Endothelial cell (in vitro differentiated cells): ENCODE measurements around the gene TKT. TPM values are rescaled to one million over a fixed set of nuclear protein-coding genes. Genes with fewer than 3 reads are reported as not detected.

Source experiments
- DNase-seq: peaks from one replicate; pipeline ENCODE4 v3.0.0; 2021; ENCODE audit warnings: low spot score
- H3K27ac Mint-ChIP-seq: one replicate; pipeline ENCODE4 v1.8.0; 2021; ENCODE audit warnings: mixed read lengths, inconsistent platforms; ENCODE audit not compliant: unreplicated experiment
- H3K27me3 Mint-ChIP-seq: one replicate; pipeline ENCODE4 v1.8.0; 2021; ENCODE audit warnings: mild to moderate bottlenecking, moderate library complexity, mixed read lengths, inconsistent platforms; ENCODE audit not compliant: unreplicated experiment
- H3K36me3 Mint-ChIP-seq: one replicate; pipeline ENCODE4 v1.8.0; 2021; ENCODE audit warnings: mild to moderate bottlenecking, low read depth, mixed read lengths, inconsistent platforms; ENCODE audit not compliant: unreplicated experiment
- H3K4me1 Mint-ChIP-seq: one replicate; pipeline ENCODE4 v1.8.0; 2021; ENCODE audit warnings: mild to moderate bottlenecking, mixed read lengths, inconsistent platforms; ENCODE audit not compliant: unreplicated experiment
- H3K4me3 Mint-ChIP-seq: one replicate; pipeline ENCODE4 v1.8.0; 2021; ENCODE audit warnings: mild to moderate bottlenecking, mixed read lengths, inconsistent platforms; ENCODE audit not compliant: unreplicated experiment
- H3K9me3 Mint-ChIP-seq: one replicate; pipeline ENCODE4 v1.8.0; 2021; ENCODE audit warnings: mixed read lengths, inconsistent platforms; ENCODE audit not compliant: unreplicated experiment
- CTCF ChIP-seq: fragments of 200-600 bp; sonication (generic); IDR thresholded peaks from one replicate; pipeline ENCODE4 v1.5.0; 2021; ENCODE audit warnings: antibody characterized with exemption; ENCODE audit not compliant: unreplicated experiment
- total RNA-seq: library from RNA; stranded (reverse); fragmentation: NEBNext Ultra II Directional; extraction: Animal tissue kit (Norgen Biotek cat#: 25700); gene quantifications from one replicate; pipeline ENCODE4 v1.2.1, GENCODE V29; 2021; ENCODE audit not compliant: unreplicated experiment

The TKT gene
- total RNA-seq, 1 donor from 2014 or later: 305 TPM

GRCh38 chr3:53261712-53262111 is 5.9 kb upstream of the TKT start:
- Mint-ChIP-seq H3K36me3 (no peaks in the 10 kb centered on the region), H3K27me3 (peaks cover 7% of the 10 kb centered on the region), H3K4me1 (peaks cover 4% of the 10 kb centered on the region), H3K27ac (no peak overlapping the region), H3K4me3 (no peak overlapping the region), H3K9me3 (no peaks in the 10 kb centered on the region)
- TF ChIP-seq CTCF: no peak
- no peak for DNase-seq

- Mint-ChIP-seq H3K4me3 (no peak overlapping the region), H3K27me3 (peaks cover 7% of the 10 kb centered on the region), H3K36me3 (no peaks in the 10 kb centered on the region), H3K4me1 (peaks cover 4% of the 10 kb centered on the region), H3K27ac (no peak overlapping the region), H3K9me3 (no peaks in the 10 kb centered on the region)
- DNase-seq: no peak
- TF ChIP-seq CTCF: no peak
These were observed 4.5 kb upstream of the TKT start for GRCh38 chr3:53260286-53260785.

- no peaks in the 10 kb centered on the region for H3K36me3 Mint-ChIP-seq
- no peak overlapping the region for H3K4me3 Mint-ChIP-seq
- TF ChIP-seq CTCF: no peak
- H3K9me3 Mint-ChIP-seq: no peaks in the 10 kb centered on the region
- no peak overlapping the region for H3K27ac Mint-ChIP-seq
- H3K27me3 Mint-ChIP-seq: peaks cover 7% of the 10 kb centered on the region
- peaks cover 7% of the 10 kb centered on the region for H3K4me1 Mint-ChIP-seq
- no peak for DNase-seq
These were observed 3.8 kb upstream of the TKT start for GRCh38 chr3:53259427-53260259.

- Mint-ChIP-seq H3K9me3 (no peaks in the 10 kb centered on the region), H3K4me1 (peaks cover 14% of the 10 kb centered on the region), H3K27me3 (peaks cover 7% of the 10 kb centered on the region), H3K27ac (no peak overlapping the region), H3K4me3 (no peak overlapping the region), H3K36me3 (no peaks in the 10 kb centered on the region)
- DNase-seq: no peak
- no peak for TF ChIP-seq CTCF
These were observed 3.0 kb upstream of the TKT start for GRCh38 chr3:53258600-53259426.
